ENCODE results near the gene CFAP45. TPM values are rescaled to one million over a fixed set of nuclear protein-coding genes. Genes with fewer than 3 reads are reported as not detected.

Gene CFAP45
- total and polyA plus RNA-seq, 9 of the 15 experiments (the other 6 are each of a cell fraction or from before 2014, with no cell fraction given), result 0.65 to 2.4 (median 1.5) TPM

- no peak for TF ChIP-seq FOXJ2 (tag; IDR thresholded peaks at IDR 0.05)
- TF ChIP-seq KLF6 (CRISPR knock-in tag; IDR thresholded peaks at IDR 0.05; ENCODE audit: borderline replicate concordance), result no peak
- no peak for TF ChIP-seq ZKSCAN8 (CRISPR knock-in tag; IDR thresholded peaks at IDR 0.05)
These were observed 10.8 kb downstream of the CFAP45 start (continued) for GRCh38 chr1:159889202-159889601.

- no TSS peak for BruUV-seq (replicated peaks)
These were observed 15.7 kb downstream of the CFAP45 start for GRCh38 chr1:159884296-159884695.

More at GRCh38 chr1:159884296-159884695, 15.7 kb downstream of the CFAP45 start:
- ATAC-seq, result no peak
- FAIRE-seq, result no peak
- CTCF ChIA-PET (ENCODE audit: low intra/inter-chr PET ratio), result no interaction called here
- 21% methylated on average over 7 of the region's 8 CpGs for WGBS (ENCODE audit: insufficient coverage, low coverage, missing lambda C conversion rate)
- no peak for DNase-seq (ENCODE audit: extremely low read depth in 1 of 4, low spot score in 3 of 4)
- Histone ChIP-seq H3K9me3 (replicated peaks; ENCODE audit: control insufficient read depth, insufficient read depth, low read depth, low read length) (no peaks in the 10 kb centered on the region), H3K9me1 (ENCODE audit: control insufficient read depth, insufficient read depth, low read length) (no peaks in the 10 kb centered on the region), H3K9ac (ENCODE audit: insufficient read depth in 1 of 2, low read depth in 2 of 2, low read length in 2 of 2) (no peak overlapping the region), H3K36me3 (ENCODE audit: control insufficient read depth, insufficient read depth, low read length) (no peaks in the 10 kb centered on the region), H3K79me2 (ENCODE audit: control insufficient read depth, insufficient read depth, low read length) (no peaks in the 10 kb centered on the region), H3K27ac (ENCODE audit: extremely low read depth, low read depth, low read length) (no peak overlapping the region), H2AFZ (ENCODE audit: low read depth, low read length) (no peak overlapping the region), H3K27me3 (ENCODE audit: control insufficient read depth in 2 of 2, insufficient read depth in 2 of 2, low read length in 2 of 2) (no peaks in the 10 kb centered on the region), H3K4me2 (ENCODE audit: insufficient read depth, low read length) (no peak overlapping the region), H3K4me1 (replicated peaks in 1 of 2; ENCODE audit: control insufficient read depth in 2 of 2, insufficient read depth in 2 of 2, low read length in 2 of 2) (peaks cover 0 to 29% of the 10 kb centered on the region in 2 experiments; a peak in 3 of 5 replicates), H3K4me3 (no peak overlapping the region), H4K20me1 (replicated peaks; ENCODE audit: control insufficient read depth, insufficient read depth, low read length) (no peaks in the 10 kb centered on the region)
- in situ Hi-C loops (cut with MboI) (no loop called here), intact Hi-C loops (cut with micrococcal nuclease) (no loop called here)
- POLR2A ChIA-PET, result interaction anchor here (1.1 to 1.4 kb wide), 2 partner anchors 9 to 15 kb away, joined by 3 read pairs; no protein-coding TSS in a partner anchor
- TF ChIP-seq MAZ (CRISPR knock-in tag; conservative IDR thresholded peaks at IDR 0.05 in 1 of 2, IDR thresholded peaks at IDR 0.05 in 1 of 2), result no peak
- no peak for TF ChIP-seq PRPF4 (IDR thresholded peaks at IDR 0.05; ENCODE audit: insufficient read depth, low read depth, low read length, poor library complexity, severe bottlenecking)
- TF ChIP-seq NFIX (CRISPR knock-in tag; IDR thresholded peaks at IDR 0.05; ENCODE audit: low read depth), result no peak
- TF ChIP-seq VEZF1 (CRISPR knock-in tag; IDR thresholded peaks at IDR 0.05), result no peak
- TF ChIP-seq RBM25 (IDR thresholded peaks at IDR 0.05; ENCODE audit: low read depth, low read length, severe bottlenecking), result peak; percentile 33
- no peak for TF ChIP-seq SMC3 (conservative IDR thresholded peaks at IDR 0.05; ENCODE audit: insufficient read depth, low read depth, low read length)

Data from K562 (cell line).